Measurements from ENCODE around the gene SOX1. TPM values are rescaled to one million over a fixed set of nuclear protein-coding genes. Genes with fewer than 3 reads are reported as not detected.

SOX1 gene
- total RNA-seq, 1 donor from 2014 or later = not detected

GRCh38 chr13:112110479-112110878 lies 43.5 kb downstream of the SOX1 start:
- peaks cover 97% of the 10 kb centered on the region for H3K27me3 Mint-ChIP-seq (ENCODE audit: low read depth)
- TF ChIP-seq CTCF (IDR thresholded peaks at IDR 0.05; ENCODE audit: unreplicated experiment) = no peak
- DNase-seq (ENCODE audit: low spot score in 2 of 2, unreplicated experiment in 2 of 2) = no peak
- H3K36me3 Mint-ChIP-seq = no peaks in the 10 kb centered on the region
- H3K4me1 Mint-ChIP-seq = peaks cover 9% of the 10 kb centered on the region
- H3K9me3 Mint-ChIP-seq = no peaks in the 10 kb centered on the region
- no peak overlapping the region for H3K4me3 Mint-ChIP-seq
- H3K27ac Mint-ChIP-seq = no peak overlapping the region

- Mint-ChIP-seq H3K36me3 (no peaks in the 10 kb centered on the region), H3K27me3 (ENCODE audit: low read depth) (peaks cover 98% of the 10 kb centered on the region), H3K4me1 (peaks cover 2% of the 10 kb centered on the region), H3K9me3 (no peaks in the 10 kb centered on the region), H3K27ac (no peak overlapping the region), H3K4me3 (no peak overlapping the region)
- TF ChIP-seq CTCF (IDR thresholded peaks at IDR 0.05; ENCODE audit: unreplicated experiment) = no peak
- no peak for DNase-seq (ENCODE audit: low spot score in 2 of 2, unreplicated experiment in 2 of 2)
Measured at GRCh38 chr13:112111239-112111857, 44.4 kb downstream of the SOX1 start.

GRCh38 chr13:112112534-112113276 lies 45.8 kb downstream of the SOX1 start:
- H3K27ac Mint-ChIP-seq = no peak overlapping the region
- no peak for TF ChIP-seq CTCF (IDR thresholded peaks at IDR 0.05; ENCODE audit: unreplicated experiment)
- no peaks in the 10 kb centered on the region for H3K4me1 Mint-ChIP-seq
- peak in 1 of 2 experiments; percentile 9 for DNase-seq (ENCODE audit: low spot score in 2 of 2, unreplicated experiment in 2 of 2)
- H3K36me3 Mint-ChIP-seq = no peaks in the 10 kb centered on the region
- peaks cover 97% of the 10 kb centered on the region for H3K27me3 Mint-ChIP-seq (ENCODE audit: low read depth)
- no peak overlapping the region for H3K4me3 Mint-ChIP-seq
- H3K9me3 Mint-ChIP-seq = no peaks in the 10 kb centered on the region

- no peak for DNase-seq (ENCODE audit: low spot score in 2 of 2, unreplicated experiment in 2 of 2)
- H3K9me3 Mint-ChIP-seq = no peaks in the 10 kb centered on the region
- H3K4me3 Mint-ChIP-seq = no peak overlapping the region
- no peak for TF ChIP-seq CTCF (IDR thresholded peaks at IDR 0.05; ENCODE audit: unreplicated experiment)
- H3K27ac Mint-ChIP-seq = no peak overlapping the region
- no peaks in the 10 kb centered on the region for H3K36me3 Mint-ChIP-seq
- H3K4me1 Mint-ChIP-seq = no peaks in the 10 kb centered on the region
- peaks cover 97% of the 10 kb centered on the region for H3K27me3 Mint-ChIP-seq (ENCODE audit: low read depth)
Measured at GRCh38 chr13:112113348-112113747, 46.4 kb downstream of the SOX1 start.

GRCh38 chr13:112113851-112114250 lies 46.9 kb downstream of the SOX1 start:
- Mint-ChIP-seq H3K27me3 (ENCODE audit: low read depth) (peaks cover 95% of the 10 kb centered on the region), H3K4me3 (no peak overlapping the region), H3K36me3 (no peaks in the 10 kb centered on the region), H3K4me1 (no peaks in the 10 kb centered on the region), H3K9me3 (no peaks in the 10 kb centered on the region), H3K27ac (no peak overlapping the region)
- TF ChIP-seq CTCF (IDR thresholded peaks at IDR 0.05; ENCODE audit: unreplicated experiment) = no peak
- DNase-seq (ENCODE audit: low spot score in 2 of 2, unreplicated experiment in 2 of 2) = no peak
